ENCODE results near the gene STK36.

Gene STK36

DNA sequence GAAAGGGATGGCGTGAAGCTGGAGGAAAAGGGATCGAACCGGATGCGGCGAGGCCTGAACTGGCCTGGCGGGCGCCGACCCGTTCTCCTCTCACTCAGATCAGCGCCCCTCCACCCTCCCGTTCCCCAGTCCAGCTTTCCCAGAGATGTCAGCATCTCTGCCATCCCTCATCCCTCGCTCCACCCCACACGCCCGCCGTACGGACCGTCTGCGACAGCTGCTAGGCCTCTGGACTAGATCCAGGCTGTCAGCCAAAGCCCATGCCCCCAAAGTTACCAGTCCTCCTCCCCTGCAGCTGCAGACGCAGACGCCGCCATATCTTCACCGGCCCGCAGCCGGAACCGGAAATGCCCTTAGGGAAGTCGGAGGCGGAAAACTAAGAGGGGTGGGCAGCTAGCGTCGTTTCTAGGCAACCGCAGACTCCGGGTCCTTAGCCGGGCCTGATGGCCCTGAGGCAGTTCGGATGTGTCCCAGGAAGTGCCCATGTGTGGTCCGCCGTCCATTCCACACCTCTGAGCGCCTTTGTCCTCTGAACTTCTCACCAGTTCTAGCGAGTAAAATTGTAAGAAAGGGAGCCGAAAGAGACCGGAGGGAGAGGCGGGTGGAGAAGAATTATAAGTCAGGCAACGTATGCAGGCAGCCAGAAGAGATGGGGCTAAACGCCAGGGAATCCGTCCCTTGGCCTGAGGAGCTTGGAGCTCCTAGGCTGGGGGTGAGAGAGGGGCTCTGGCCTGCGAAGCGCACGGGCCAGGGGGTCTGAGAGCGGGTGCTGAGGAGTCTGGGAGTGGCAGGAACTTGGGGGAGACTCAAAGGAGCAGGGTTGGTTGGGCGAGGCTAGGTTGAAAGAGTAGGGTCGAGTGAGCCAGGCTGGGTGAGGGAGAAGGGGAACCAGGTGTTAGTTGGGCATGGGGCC lies at the start of gene STK36, which contains the start of gene RNF25:
Gene STK36 (plus strand): TSS at position 433 of the 913 bp plus-strand sequence. CDS start 744 bp downstream, outside the sequence.
Gene RNF25 (minus strand): TSS at position 349 of the 913 bp plus-strand sequence. CDS start 32 bp downstream, at position 317.
- DNase-seq: peak; percentile 90

DNA sequence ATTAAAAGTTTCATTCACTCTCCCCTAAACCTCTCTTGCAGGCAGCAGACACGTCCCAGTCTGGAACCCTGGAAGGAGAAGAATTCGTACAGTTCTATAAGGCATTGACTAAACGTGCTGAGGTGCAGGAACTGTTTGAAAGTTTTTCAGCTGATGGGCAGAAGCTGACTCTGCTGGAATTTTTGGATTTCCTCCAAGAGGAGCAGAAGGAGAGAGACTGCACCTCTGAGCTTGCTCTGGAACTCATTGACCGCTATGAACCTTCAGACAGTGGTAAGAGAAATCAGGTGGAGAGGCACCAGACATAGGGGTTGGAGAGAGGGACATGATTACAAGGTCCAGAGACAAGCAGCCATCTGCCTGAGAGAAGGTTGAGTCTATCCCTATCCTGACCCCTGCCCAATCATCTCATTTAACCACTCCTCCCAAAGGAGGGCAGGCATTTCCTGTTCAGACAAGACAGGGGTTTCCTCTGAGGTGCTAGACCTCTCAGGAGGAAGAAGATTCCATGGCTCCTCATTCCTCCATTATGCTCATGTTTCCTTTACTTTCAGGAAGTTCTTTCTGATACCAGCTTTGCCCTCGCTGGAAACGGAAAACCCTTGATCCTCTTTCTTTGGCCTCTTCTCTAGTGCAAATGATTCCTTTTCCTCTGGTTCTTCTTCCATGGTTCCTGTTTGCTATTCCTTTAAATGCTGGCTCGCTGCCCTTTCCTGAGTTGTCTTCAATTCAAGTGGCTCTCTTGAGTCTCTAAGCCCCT lies 49.1 kb upstream of the STK36 start:
- peak; percentile 60 for DNase-seq

DNA sequence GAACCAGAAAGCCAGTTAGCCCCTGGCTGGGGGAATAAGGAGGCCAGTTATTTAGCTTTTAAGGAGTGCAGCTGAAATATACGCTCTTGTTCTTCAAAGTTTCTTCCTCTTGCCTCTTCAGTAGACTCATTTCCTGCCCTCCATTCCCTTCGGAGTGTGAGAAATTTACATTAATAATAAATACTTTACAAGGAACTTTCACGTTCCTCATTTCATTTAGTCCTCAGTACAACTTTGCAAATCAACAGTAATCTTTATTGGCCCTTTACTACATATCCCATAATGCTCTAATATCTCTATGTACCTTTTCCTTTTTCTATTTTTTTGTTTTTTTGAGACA lies 48.5 kb upstream of the STK36 start:
- no peak for DNase-seq

- no peak for DNase-seq
Observed at GRCh38 chr2:218626369-218626768, 45.5 kb upstream of the STK36 start.

DNA sequence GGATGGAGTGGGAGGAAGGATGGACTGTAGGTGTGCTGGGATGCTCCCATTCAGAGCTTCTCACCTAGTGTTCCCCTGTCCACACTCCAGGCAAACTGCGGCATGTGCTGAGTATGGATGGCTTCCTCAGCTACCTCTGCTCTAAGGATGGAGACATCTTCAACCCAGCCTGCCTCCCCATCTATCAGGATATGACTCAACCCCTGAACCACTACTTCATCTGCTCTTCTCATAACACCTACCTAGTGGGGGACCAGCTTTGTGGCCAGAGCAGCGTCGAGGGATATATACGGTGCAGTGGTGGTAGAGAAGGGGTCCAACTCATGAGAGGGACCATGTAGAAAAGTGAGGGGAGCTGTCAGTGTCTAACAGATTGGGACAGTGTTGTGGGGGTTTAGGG lies 43.9 kb upstream of the STK36 start:
- no peak for DNase-seq

- peak; percentile 63 for DNase-seq
Observed at GRCh38 chr2:218631837-218632236, 40.0 kb upstream of the STK36 start.

DNA sequence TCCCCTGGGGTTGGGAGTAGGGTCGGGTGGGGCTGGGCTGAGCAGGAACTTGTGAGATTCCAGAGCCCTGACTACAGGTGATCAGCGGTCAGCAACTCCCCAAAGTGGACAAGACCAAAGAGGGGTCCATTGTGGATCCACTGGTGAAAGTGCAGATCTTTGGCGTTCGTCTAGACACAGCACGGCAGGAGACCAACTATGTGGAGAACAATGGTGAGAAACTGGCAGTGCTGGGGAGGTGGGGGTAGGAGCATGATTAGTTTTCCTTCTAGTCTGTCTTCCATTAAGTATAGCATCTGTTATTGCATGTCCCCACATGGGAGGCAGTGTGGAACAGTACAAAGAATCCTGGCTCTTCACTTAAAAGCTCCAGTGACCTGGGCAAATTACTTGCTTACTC lies 36.2 kb upstream of the STK36 start:
- no peak for DNase-seq

- no peak for DNase-seq
Observed at GRCh38 chr2:218638372-218638771, 33.5 kb upstream of the STK36 start.

DNA sequence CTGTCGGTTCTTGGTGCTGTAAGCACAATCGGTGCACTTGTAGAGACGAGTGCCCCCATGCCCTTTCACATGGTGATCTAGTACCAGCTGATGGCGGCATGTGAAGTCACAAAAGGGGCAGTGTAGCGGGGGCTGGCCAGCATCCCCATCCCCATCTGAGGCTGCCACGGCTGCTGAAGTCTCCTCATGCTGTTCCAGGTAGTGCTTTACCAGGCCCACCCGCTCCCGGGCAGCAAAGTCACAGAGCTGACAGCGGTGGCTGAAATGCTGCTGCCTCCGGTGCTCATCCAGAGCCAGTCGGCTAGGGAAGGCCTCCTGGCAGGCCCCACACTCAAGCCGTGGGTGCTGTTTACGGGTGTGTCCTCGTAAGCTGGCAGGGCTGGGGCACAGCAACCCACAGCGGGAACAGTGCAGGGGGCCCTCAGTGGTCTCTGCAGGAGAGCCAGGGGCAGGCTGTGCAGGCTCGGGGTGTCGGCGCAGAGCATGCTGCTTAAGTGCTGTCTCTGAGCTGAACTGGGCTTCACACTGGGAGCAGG lies 29.7 kb upstream of the STK36 start:
- no peak for DNase-seq

DNA sequence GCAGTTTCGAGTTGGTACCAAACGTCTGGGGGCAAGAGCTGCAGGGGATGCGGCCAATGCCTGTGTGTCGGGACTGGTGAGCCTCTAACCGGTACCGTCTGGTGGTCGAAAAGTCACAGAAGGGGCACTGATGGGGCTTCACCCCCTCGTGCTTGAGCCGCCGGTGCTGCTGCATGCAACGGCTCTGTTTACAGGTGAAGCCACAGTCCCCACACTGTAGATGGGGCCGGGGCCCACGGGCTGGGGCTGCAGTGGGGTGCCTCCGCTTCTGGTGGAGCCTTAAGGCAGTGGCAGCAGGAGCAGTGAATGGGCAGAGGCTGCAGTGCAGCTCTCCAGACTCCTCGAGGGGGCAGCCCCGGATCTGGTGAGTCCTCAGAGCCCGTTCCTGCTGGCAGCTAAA lies 29.1 kb upstream of the STK36 start:
- no peak for DNase-seq

DNA sequence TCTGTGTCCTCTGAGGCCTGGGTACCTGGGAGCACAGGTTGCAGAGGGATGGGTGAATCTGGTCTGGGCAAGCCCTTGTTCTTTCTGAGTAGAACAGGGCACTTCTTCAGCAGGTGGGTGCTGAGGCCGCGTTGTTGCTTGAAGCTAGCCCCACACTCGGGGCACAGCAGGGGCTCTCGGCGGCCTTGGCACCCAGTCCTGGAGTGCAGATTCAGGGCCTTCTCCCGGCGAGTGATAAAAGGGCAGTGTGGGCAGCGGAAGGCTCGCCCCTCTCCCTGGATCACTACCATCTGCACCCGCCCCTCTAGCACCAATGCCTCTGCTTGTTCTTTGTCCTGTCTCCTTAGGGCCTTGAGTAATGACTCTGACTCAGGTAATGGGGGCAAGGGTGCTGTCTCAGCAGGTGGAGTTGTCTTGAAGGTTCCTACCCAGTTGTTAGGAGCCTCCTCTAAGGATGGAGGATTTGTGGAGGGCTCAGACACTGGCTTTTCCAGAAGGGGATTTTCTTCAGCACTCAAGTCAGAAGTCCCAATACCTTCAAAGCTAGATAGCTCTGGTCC lies 28.1 kb upstream of the STK36 start:
- no peak for DNase-seq

- DNase-seq: no peak
Observed at GRCh38 chr2:218644721-218645120, 27.2 kb upstream of the STK36 start.

DNA sequence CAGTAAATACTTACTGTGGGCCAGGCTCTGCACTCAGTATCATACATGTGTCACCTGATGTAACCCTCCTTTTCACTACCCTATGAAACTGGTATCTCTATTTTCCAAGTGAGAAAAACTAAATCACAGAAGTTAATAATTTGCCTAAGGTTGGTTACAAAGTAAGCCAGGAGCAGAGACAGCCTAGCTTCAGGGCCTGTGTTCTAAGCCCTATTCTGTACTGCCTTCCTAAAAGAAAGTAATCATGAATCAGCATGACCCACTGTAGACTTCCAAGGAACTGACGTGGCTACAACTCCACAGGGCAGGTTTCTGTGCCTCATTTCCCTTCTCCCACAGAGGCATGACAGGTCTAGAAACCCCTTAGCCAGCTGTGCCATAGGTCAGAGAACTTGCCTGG lies 26.8 kb upstream of the STK36 start:
- DNase-seq: no peak

DNA sequence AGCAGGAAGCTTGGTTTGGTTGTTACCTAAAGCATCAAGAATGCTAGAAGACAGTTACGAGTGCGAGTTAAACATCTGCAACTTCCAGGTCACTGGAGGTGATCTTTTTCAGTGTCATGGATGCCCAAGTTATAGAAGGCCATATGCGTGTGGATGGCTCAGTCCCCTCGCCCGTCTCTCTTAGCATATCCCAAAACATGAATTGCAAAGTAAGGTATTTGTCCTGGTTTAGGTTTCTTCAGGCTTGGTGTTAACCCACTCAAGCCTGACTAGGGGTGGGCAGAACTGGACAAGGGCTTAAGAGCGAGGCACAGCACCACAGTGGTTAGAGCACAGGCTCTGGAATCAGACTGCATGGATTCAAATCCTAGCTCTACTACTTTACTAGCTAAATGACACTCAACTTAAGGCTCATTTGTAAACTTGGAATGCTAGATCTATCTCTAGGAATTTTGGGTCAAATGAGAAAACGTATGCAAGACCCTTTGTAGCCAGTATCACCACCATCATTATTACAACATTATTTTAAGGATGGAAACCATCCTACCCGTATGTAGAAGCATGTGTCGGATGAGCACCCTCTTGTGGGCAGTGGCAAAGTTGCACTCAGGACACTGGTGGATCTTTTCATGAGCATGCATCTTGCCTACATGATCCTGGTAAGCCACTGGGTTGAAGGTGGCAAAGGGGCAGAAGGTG lies 23.6 kb upstream of the STK36 start:
- peak; percentile 55 for DNase-seq

GRCh38 chr2:218648787-218649100 lies 23.1 kb upstream of the STK36 start:
- no peak for DNase-seq

DNA sequence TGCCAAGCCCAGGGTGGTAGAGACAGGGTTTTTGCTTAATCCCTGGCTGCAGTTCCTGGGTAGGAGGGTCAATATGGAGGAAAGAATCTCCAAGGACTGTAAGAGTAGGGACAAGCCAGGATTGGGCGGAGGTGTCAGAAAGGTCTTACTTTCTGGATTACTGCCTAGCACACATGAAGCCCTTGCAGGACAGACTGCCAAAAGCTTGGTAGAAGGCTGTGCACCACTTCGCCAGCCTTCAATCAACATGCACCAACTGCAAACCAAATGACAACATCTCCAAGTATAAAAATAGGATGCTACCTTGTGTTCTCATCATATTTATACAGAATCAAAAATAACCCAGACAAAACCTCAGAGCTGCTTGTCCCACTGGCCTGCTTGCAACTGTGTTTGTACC lies 16.1 kb upstream of the STK36 start:
- no peak for DNase-seq

- peak; percentile 30 for DNase-seq
Observed at GRCh38 chr2:218658671-218659257, 13.1 kb upstream of the STK36 start.

DNA sequence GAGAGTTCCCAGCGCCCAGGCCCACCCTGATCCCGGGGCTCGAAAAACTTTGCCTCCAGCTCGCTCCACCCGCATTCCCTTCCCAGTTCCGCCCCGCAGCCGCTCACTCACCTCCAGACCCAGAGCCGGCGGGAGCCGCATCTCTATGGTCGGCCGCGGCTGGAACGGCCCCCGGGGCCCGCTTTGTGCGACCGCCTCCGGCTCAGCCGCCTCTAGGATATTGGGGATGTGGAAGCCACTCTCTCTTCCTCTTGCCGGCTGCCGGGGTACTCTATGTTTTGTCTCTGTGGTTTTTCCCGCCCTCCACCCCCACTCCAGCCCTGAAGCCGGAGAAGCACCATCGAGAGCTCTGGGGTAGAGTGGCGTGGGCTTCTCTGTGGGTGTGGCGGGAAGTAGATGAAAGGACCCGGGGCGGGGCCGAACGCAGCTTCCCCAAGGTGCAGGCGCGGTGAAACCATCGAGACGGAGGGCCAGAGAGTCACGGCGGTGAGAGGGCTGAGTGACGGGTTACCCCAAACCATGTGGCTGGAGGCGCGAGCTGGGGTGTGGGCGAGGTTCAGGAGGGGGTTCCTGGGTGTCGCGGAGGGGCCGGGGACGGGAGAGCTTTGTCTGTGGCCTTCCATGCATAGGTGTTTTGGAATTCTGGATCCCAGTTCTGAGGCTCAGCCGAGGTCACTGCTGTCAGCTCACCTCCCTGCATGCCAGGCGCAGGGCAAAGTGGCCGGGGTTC lies 12.5 kb upstream of the STK36 start, which contains the start of the genes BCS1L and ZNF142:
Gene BCS1L (plus strand): TSS at position 426 of the 730 bp plus-strand sequence. CDS start 1,305 bp downstream, outside the sequence.
Gene ZNF142 (minus strand): TSS at position 366 of the 730 bp plus-strand sequence. CDS start 3,194 bp downstream, outside the sequence.
- DNase-seq: peak; percentile 85

- DNase-seq: no peak
Observed at GRCh38 chr2:218659988-218660358, 11.9 kb upstream of the STK36 start.

DNA sequence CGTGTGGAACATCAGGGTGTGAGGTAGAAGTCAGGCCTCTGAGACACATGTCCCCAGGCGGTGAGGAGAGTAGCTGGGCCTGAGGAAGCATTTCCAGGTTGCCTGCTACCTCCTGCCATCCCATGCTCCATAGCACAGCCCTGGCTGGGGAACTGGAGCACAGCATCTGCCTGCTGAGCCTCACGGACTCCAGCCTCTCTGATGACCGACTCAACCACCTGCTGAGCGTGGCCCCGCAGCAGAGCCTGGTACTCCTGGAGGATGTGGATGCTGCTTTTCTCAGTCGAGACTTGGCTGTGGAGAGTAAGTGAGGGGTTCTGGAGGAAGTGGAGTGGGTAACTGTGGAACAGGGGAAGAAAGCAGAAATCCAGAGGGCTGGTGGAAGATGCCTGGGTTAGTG lies 9.5 kb upstream of the STK36 start:
- DNase-seq: no peak

DNA sequence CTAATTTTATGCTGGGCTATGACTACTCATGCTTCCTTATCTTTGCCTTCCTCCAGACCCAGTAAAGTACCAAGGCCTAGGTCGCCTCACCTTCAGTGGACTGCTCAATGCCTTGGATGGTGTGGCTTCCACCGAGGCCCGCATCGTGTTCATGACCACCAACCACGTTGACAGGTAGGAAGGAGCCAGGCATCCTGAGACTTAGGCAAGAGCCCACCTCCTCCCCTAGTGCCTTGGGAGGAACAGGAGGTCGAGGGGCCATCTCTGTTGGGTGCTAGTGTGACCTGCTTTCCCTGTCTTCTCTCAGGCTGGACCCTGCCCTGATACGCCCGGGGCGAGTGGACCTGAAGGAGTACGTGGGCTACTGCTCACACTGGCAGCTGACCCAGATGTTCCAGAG lies 9.1 kb upstream of the STK36 start:
- DNase-seq: no peak

DNA sequence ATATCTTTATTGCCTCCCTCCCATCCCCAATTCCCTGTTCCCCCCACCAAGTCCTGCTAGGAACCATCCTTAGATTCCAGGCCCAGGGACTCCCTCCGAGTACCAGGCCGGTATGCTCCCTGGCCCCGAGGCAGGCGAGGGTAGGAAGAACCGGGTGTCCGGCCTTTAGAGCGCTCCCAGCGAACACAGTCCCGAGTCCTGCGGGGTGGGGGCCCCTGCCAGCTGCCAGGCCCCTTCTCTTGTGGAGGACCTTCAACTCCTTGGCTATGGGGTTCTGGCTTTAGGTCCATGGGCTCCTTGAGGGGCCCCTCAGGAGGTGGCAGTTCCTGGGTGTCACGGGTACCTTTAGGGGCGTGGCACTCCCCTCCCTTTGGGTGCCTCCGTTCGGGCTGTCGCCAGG lies 8.0 kb upstream of the STK36 start:
- no peak for DNase-seq

Data from fibroblast of upper back skin (primary cell).